GM18868 (cell line): ENCODE measurements around the gene MRGPRF.

Source experiments
- ATAC-seq: cut with Tn5 transposase; IDR thresholded peaks from one replicate; pipeline ENCODE4 v1.9.1; 2021; ENCODE audit warnings: mild to moderate bottlenecking, moderate library complexity; ENCODE audit not compliant: unreplicated experiment

Gene MRGPRF

GRCh38 chr11:69051381-69052342 lies 38.6 kb upstream of the MRGPRF start:
- no peak for ATAC-seq

DNA sequence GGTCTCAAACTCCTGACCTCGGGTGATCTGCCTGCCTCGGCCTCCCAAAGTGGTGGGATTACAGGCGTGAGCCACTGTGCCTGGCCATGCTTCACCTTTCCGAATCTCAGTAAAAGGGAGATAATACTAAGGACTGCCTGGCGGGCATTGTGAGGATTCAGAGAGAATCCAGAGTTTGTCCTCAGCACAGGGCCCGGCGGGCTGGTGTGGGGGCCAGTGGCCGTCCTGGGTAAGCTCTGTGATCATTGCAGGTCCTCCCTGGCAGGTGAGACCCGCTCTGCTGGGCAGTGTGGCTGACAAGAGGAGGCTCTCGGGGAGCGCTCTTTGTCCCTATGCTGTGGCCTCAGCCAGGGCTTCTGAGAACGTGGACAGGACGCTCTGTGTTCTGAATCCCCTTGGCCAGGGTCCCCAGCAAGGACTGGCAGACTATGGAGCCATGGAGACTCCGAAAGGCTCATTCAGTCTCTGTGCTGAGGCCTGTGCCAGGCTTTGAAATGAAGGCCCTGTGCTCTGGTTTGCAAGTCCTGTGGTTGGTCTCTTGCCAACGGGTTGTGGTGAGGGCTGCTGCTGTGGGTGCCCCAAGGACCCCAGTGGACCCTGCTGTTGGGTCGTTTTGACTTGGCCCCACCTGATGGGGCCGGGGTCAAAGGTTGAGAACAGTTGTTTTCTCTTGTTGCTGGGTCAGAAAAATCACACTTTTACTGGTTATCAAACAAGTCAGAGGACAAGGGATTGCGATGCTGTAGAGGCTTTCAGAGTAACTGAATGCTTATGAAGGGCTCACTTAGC lies 37.7 kb upstream of the MRGPRF start:
- ATAC-seq: no peak

- ATAC-seq: no peak
Observed at GRCh38 chr11:69049490-69049867, 36.4 kb upstream of the MRGPRF start.

- peak; percentile 88 for ATAC-seq
Observed at GRCh38 chr11:69048694-69049489, 35.8 kb upstream of the MRGPRF start, which contains the start of gene TPCN2. TSS of gene TPCN2 (plus strand) at chr11:69048932. CDS start at chr11:69048998, 66 bp downstream.

- no peak for ATAC-seq
Observed at GRCh38 chr11:69048031-69048693, 35.1 kb upstream of the MRGPRF start.

DNA sequence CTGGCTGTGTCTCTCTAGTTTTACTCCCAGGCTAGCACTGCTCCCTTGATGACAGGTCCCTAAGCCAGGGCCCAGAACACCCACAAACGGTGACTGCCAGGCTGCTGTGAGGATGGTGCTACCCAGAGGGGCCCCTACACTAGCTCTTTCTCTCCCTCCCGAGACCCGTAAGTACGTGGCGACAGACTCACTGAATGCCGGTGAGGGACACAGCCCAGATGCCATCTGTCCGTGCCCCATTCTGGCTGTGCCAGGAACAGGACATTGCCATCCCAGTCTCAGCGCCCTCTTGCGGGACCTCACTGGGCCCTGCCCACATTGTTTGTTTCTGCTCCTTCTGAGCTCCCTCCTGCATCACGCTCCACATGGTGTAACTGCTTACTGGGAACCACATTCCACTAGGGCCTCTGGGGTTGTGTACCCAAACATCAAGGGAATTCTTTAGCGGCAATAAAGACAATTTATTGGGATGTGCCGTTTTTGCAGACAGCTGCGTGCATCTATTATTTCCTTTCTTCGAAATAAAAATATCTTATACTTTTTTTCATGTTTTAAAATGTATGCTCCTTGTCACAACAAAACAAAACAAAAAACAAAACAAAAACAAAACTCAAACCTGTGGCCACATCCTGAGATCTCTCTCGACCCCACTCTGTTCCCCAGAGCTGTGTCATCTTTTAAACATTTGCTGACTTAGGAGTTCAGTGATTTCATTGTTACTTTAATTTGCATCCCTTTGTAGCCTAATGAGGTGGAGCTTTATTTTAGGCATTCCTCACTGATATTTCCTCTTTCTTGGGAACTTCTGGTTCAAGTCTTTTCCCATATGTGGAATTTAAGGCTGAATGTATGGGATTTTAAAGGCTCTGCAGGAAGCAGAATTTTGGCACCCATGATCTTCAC lies 31.3 kb upstream of the MRGPRF start:
- no peak for ATAC-seq

- ATAC-seq: no peak
Observed at GRCh38 chr11:69041516-69041915, 28.5 kb upstream of the MRGPRF start.

DNA sequence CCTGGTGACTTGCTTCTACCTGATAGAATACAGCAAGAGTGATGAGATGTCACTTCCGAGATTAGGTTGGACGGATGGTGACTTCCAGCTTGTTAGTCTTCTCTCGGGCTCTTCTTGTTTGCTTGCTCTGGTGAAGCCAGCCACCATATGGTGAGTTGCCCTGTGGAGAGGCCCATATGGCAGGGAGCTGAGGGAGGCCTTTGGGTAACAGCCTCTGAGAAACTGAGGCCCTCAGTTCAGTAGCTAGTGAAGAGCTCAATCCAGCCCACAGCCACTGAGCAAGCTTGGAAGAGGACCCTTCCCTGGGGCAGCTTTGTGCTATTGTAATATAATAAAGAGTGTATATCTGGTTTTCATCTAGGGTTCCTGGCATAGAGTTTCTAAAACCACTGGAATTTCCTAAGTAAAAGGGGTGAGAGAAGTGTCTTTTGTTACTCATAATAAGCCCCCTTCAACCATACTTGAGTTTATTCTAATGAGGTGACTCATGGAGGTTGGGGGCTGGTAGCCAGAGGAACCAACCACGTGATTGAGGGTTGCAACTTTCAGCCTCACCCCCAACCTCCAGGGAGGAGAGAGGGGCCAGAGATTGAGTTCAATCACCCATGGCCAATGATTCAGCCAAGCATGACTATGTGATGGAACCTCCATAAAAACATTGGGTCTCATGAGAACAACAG lies 27.7 kb upstream of the MRGPRF start:
- ATAC-seq: no peak

DNA sequence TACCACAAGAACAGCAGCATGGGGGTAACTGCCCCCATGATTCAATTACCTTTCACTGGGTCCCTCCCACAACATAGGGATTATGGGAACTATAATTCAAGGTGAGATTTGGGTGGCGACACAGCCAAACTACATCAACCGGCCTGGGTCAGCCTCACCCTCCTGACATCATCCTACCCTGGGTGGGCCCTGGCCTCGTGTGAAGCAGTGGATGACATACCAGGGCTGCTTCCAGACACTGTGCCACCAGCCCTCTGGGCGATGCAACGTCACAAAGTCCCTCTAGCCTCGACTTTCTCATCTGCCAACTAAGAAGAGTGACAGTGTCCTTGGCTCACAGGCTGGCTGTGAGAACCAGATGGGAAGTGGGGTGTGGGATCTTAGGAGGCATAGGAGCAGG lies 27.0 kb upstream of the MRGPRF start:
- no peak for ATAC-seq

GRCh38 chr11:69039501-69039900 lies 26.5 kb upstream of the MRGPRF start:
- no peak for ATAC-seq

DNA sequence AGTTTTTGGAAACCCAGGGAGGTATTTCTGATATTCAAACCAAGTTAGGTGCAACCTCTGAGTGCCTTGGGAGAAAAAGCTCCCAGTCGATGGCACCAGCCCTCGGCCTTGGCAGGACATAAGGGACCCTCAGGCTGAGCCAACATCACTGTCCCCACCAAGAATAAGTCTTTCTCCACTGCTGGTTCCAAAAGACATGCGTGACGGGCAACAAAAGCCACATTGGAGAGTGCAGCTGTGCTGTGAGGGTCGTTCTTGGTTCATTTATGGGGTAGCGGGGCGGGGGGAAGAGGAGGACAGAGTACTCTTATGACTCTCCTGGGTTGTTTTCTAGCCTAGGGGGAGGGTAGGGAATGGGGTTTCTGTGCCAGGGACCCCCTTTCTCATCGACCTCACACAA lies 24.5 kb upstream of the MRGPRF start:
- no peak for ATAC-seq

DNA sequence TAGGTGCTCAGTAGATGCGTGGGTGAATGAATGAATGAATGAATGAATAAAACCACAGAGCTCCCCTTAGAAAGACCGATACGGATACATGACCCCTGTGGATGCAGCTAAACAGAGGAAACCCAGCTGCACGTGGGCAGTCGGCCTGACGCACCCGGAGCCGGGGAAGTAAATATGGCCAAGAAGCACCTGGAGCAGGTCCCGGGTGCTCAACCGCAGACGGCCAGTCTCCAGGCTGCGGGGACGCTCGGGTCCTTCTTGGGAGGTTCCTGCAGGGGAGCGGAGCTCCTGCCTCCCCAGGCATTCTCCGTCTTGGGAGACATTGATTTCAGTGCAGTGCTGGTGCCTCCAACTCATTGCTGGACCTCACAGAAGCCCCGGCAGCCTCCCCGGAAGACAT lies 24.0 kb upstream of the MRGPRF start:
- no peak for ATAC-seq

DNA sequence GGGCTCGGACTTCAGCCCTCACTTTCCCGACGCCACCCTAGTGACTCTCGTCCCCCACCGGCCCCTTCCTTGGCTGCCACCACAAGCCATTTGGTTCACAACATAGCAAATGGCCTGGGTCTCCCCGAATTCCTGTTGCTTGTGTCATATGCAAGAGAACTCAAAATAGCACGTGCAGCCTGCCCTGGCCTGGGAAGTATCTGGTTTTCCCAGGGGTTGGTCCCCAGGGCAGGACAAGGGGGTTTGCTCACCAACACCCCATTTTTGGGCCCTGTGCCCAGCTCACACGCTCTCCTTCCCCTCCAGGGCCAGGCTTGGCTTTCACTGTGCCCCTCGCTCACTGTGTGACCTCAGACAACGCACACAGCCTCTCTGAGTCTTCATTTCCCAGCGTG lies 22.9 kb upstream of the MRGPRF start:
- ATAC-seq: no peak

- ATAC-seq: no peak
Observed at GRCh38 chr11:69035150-69035945, 22.3 kb upstream of the MRGPRF start.

DNA sequence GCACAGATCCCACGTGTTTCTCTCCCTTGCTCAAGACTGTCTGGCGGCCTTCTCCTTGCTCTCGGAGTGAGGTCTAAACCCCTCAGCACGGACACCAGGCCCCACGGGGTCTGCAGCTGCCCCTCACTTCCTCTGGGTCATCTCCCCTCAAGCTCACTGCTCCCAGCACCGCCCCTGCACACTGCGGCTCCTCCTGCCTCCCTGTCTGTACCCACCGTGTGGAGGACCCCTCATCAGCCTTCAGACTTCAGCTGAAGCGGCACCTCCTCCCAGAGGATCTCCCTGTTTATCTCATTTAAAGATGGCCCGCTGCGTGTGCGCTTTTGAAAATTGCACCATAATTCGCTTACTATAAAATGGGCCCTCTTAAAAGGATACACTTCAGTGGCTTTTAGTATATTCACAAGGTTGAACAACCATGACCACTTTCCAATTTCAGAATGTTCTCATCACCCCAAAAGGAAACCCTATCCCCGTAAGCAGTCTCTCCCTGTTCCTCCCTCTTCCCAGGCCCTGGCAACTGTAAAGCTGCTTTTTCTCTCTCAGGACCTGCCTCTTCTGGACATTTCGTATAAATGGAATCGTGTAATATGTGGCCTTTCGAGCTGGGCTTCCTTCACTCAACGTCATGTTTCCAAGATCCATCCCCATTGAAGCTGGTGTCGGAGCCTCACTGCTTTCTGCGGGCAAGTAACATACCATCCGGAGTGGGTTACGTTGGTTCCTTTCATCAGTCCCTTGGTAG lies 21.2 kb upstream of the MRGPRF start:
- no peak for ATAC-seq

DNA sequence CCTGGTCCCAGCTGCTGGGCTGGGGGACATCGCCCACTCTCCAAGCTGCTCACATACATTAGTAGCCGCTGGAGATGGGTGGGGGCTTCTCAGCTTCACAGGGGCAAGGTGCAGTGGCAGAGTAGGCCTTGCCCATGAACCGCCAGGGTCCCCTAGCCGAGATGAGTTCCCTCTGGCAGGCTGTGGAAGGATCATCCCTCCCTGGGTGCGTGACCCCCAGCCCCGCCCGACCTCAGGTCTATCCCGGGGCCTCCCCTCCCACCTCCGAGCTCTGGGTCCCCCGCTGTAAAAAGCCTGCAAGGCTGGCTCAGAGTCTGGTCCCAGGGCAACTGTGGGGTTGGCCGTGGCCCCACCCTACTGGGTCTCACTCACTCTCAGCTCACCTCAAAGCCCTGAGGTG lies 20.4 kb upstream of the MRGPRF start:
- ATAC-seq: no peak

GRCh38 chr11:69032833-69033232 lies 19.8 kb upstream of the MRGPRF start:
- no peak for ATAC-seq
